Pancreas (tissue), 10 donors: ENCODE data around the gene ITGB3BP. TPM values are rescaled to one million over a fixed set of nuclear protein-coding genes. Genes with fewer than 3 reads are reported as not detected.
A peak's percentile ranks its signal among the peaks of the same experiment; 100 is the strongest.
"Not testable (repeated sequence)": the region's sequence is repeated elsewhere in the genome, so short reads cannot be mapped to it uniquely, and the experiment has no call there.

Experiments used
- ATAC-seq, 4 donors: fragments of 200-7000 bp; cut with Tn5 transposase; one replicate each; pipeline versions ENCODE4 v1.8.0 to v1.9.1; 2020; ENCODE audit warnings: mild to moderate bottlenecking in 4 of 4, moderate library complexity in 4 of 4
- DNase-seq, 6 donors: peaks; one replicate each; pipeline ENCODE4 v3.0.0-alpha.2; 2020
- FAIRE-seq: peaks from 2 replicates; lab custom pipeline; 2012; peaks lifted over from hg19 to GRCh38; lab: Jason Lieb, UNC
- H3K27ac ChIP-seq, 4 donors: fragments of 200-600 bp; sonication (generic); 1 replicate in 3 of 4; 2 replicates in 1 of 4; pipeline versions ENCODE4 v1.5.0 to v1.8.0; 2020
- H3K27me3 ChIP-seq, 4 donors: fragments of 200-600 bp; one replicate each; pipeline ENCODE4 v1.8.0; 2021
- H3K36me3 ChIP-seq, 3 donors: fragments of 200-600 bp; sonication (generic) in 1 of 3; one replicate each; pipeline versions ENCODE4 v1.5.0 to v1.8.0; 2020 to 2021
- H3K4me1 ChIP-seq, 3 donors: fragments of 200-600 bp; one replicate each; pipeline ENCODE4 v1.8.0; 2021
- H3K4me3 ChIP-seq, 4 donors: fragments of 200-600 bp; sonication (generic) in 2 of 4; one replicate each; pipeline versions ENCODE4 v1.5.0 to v1.8.0; 2020 to 2021
- H3K9me3 ChIP-seq, 4 donors: fragments of 200-600 bp; one replicate each; pipeline ENCODE4 v1.8.0; 2021
- CTCF ChIP-seq, 4 donors: fragments of 200-600 bp; sonication (generic) in 3 of 4; IDR thresholded peaks; one replicate each; pipeline versions ENCODE4 v1.5.0 to v1.8.0; 2021; ENCODE audit warnings: antibody characterized with exemption in 4 of 4
- WGBS, 2 donors: extraction: QIAGEN DNeasy Blood & Tissue Kit; methylation state at CpG; one replicate each; pipeline ENCODE4 v1.1.7; 2013; 5-methylcytosine and 5-hydroxymethylcytosine counted together
- intact Hi-C, 3 donors: fragments of 100-400 bp; cut with DNase I; formaldehyde crosslinking; loops; one replicate each; pipeline versions ENCODE4 v1.11.1 to v1.14.2; 2022
- polyA plus RNA-seq, 2 donors: library from polyadenylated mRNA; stranded (reverse); fragments of 200-250 nt; gene quantifications; one replicate each; pipeline ENCODE4 v1.2.3, GENCODE V29; 2013
- total RNA-seq, 6 donors: library from RNA; stranded (reverse); fragmentation: NEBNext Ultra II Directional in 4 of 6; extraction: Animal tissue kit (Norgen Biotek cat#: 25700) in 4 of 6; gene quantifications; one replicate each; pipeline versions ENCODE4 v1.2.1 to v1.2.4, GENCODE V29; 2021 to 2023
- donor health status: healthy with polysubstance abuse.
- donor health status: DM: no; HTN: no; CAD: no; lungs with moderate emphysema.
- donor health status: DM: no; HTN: no; CAD: no.
- donor health status: control.
- donor health status: control.
- donor health status: Bipolar disorder and iron deficiency.
- donor health status: DM: yes; HTN: yes; CAD: no.
- donor health status: DM: no; HTN: no; CAD: no.
- donor health status: DM: no; HTN: no; CAD: no.
- donor health status: DM: yes; HTN: yes; CAD: no.

ITGB3BP gene
- total and polyA plus RNA-seq, 8 donors: 4.3 to 18.0 (median 8.0) TPM

GRCh38 chr1:63435161-63435560 lies 87.9 kb downstream of the ITGB3BP start:
- Histone ChIP-seq H3K36me3 (no peaks in the 10 kb centered on the region), H3K4me3 (no peak overlapping the region), H3K27ac (no peak overlapping the region), H3K4me1 (no peaks in the 10 kb centered on the region), H3K9me3 (peaks cover 0 to 1% (median 0%) of the 10 kb centered on the region in 4 donors), H3K27me3 (no peaks in the 10 kb centered on the region)
- WGBS, 2 donors: 85 to 86% methylated on average over 4 of the region's 4 CpGs
- DNase-seq (no peak), ATAC-seq (no peak), FAIRE-seq (no peak)
- intact Hi-C loops: loop anchor here in 1 of 3 donors (10.0 kb wide), 1 partner anchor 110 kb away; the partner anchor contains the start of gene FOXD3
- no peak for TF ChIP-seq CTCF (IDR thresholded peaks at IDR 0.05)

- no peaks in the 10 kb centered on the region for H3K4me1 ChIP-seq
- no peak for FAIRE-seq
Measured at GRCh38 chr1:63429281-63429680, 93.7 kb downstream of the ITGB3BP start.

GRCh38 chr1:63428815-63429214 lies 94.2 kb downstream of the ITGB3BP start:
- Histone ChIP-seq H3K27me3 (no peaks in the 10 kb centered on the region), H3K27ac (no peak overlapping the region), H3K4me1 (no peaks in the 10 kb centered on the region), H3K9me3 (peaks cover 0 to 3% (median 0%) of the 10 kb centered on the region in 4 donors), H3K36me3 (peaks cover 0 to 7% (median 0%) of the 10 kb centered on the region in 3 donors), H3K4me3 (no peak overlapping the region)
- no peak for DNase-seq
- intact Hi-C loops: no loop called here
- no peak for FAIRE-seq
- no peak for TF ChIP-seq CTCF (IDR thresholded peaks at IDR 0.05)
- ATAC-seq: no peak

More at GRCh38 chr1:63429281-63429680, 93.7 kb downstream of the ITGB3BP start:
- Histone ChIP-seq H3K9me3 (peaks cover 0 to 3% (median 0%) of the 10 kb centered on the region in 4 donors), H3K27ac (no peak overlapping the region), H3K4me3 (no peak overlapping the region), H3K36me3 (peaks cover 0 to 7% (median 0%) of the 10 kb centered on the region in 3 donors), H3K27me3 (no peaks in the 10 kb centered on the region)
- ATAC-seq (no peak), DNase-seq (no peak)
- intact Hi-C loops: no loop called here
- no peak for TF ChIP-seq CTCF (IDR thresholded peaks at IDR 0.05)

GRCh38 chr1:63423649-63424048 lies 99.4 kb downstream of the ITGB3BP start:
- WGBS, 2 donors: 97 to 100% methylated on average over 2 of the region's 2 CpGs
- DNase-seq: no peak
- no peaks in the 10 kb centered on the region for H3K27me3 ChIP-seq
- no peak for FAIRE-seq
- no peak overlapping the region for H3K27ac ChIP-seq
- no peaks in the 10 kb centered on the region for H3K36me3 ChIP-seq
- no peak for TF ChIP-seq CTCF (IDR thresholded peaks at IDR 0.05)
- no peak for ATAC-seq
- H3K4me3 ChIP-seq: no peak overlapping the region
- H3K4me1 ChIP-seq: no peaks in the 10 kb centered on the region
- intact Hi-C loops: no loop called here
- H3K9me3 ChIP-seq: no peaks in the 10 kb centered on the region

- H3K4me1 ChIP-seq, H3K36me3 ChIP-seq, DNase-seq, H3K27ac ChIP-seq, H3K9me3 ChIP-seq, H3K4me3 ChIP-seq, FAIRE-seq, intact Hi-C loops, H3K27me3 ChIP-seq: not testable (repeated sequence)
- 43 to 50% methylated on average over 1 of the region's 1 CpG for whole genome bisulfite sequencing, 2 donors
- peak in 3 of 4 donors; percentile 20 to 70 (median 63) for ATAC-seq
Measured at GRCh38 chr1:63420746-63421145, 102.3 kb downstream of the ITGB3BP start.
